Activated gamma-delta T cell treated with anti-CD3 and anti-CD28 coated beads, Interleukin-2, amount 50 U/mL, for 16 hours (primary cell): ENCODE results near the gene APOD.

ENCODE experiments used
- DNase-seq: peaks from one replicate; pipeline ENCODE4 v3.0.0-alpha.2; 2020; ENCODE audit warnings: low read depth

The APOD gene

GRCh38 chr3:195524171-195524896 lies 59.4 kb downstream of the APOD start:
- no peak for DNase-seq

- DNase-seq, result no peak
Measured at GRCh38 chr3:195522254-195523023, 61.3 kb downstream of the APOD start.
